Stimulated activated CD4-positive, alpha-beta T cell treated with anti-CD3 and anti-CD28 coated beads, Interleukin-1b, Interleukin-23, amount 100 ng/mL, for 48 hours (primary cell): ENCODE measurements around the gene SMIM3.
"Not testable (repeated sequence)": the region's sequence is repeated elsewhere in the genome, so short reads cannot be mapped to it uniquely, and the experiment has no call there.

Experiments
- DNase-seq: peaks from one replicate; pipeline ENCODE4 v3.0.0-alpha.2; 2020

SMIM3 gene

DNA sequence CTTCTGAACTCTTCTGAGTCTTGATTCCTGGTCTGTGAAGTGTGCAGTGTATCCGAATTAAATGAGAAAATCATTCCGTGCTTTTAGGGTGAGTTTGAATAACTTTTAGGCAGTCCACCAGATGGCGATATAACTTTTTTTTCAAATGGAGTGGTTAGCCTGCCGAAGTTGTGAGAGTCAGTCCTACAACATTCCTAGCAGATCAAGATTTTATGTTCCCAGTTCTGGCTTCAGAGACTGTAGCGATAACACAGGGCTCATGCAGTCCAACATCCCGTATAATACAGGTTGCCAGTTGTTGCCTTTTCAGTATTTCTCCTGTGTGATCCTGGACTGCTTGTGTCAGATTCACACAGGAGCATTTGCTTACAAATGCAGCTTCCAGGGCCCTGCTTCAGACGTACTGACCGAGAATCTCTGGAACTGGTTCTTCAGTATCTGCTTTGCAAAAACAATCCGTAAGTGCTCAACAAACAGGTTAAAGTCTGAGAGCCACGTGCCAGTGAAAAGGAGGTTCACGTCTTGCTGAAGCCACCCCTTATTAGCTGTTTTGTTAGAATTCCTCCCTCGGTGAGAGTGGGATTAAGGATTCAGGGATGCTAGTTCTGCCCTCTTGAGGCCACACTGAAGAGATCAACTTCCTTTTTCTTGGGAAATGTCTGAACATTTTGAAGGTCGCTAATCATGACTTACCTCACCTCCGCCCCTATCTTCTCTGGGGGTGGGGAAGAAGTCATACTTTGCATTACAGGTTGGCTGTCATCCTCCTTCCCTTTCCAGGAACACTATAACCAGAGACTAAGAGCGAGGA is 22.8 kb downstream of the SMIM3 start:
- no peak for DNase-seq

DNA sequence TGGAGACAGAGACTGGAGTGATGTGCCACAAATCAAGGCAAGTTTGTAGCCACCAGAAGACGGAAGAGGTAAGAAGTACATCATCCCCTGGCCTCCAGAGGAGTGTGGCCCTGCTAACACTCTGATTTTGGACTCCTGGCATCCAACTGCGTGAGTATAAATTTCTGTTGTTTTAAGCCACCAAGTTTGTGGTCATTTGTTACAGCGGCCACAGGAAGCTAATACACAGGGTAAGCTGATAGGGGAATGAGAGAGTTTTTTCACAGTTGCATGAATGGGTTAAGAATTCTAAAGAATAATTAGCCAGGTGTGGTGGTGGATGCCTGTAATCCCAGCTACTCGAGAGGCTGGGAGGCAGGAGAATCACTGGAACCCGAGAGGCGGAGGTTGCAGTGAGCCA is 25.8 kb downstream of the SMIM3 start:
- DNase-seq: no peak

DNA sequence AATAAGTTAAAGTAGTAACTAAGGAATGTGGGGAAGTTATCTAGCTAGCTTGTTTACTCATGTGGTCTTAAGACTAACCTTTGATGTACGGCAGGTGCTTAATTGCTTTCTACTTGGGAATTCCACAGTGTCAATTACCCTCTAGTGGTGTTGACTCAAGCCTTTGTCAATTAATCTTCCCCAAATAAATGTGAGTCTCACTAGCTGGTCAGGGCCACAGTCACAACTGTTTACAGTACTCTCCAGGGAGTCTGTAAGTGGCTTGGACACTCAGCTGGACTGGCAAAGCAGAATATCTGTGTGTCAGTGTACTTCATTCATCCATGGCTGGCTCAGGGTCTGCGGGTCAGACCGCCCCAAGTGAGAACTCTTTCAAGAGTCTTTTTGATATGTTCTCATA is 30.8 kb downstream of the SMIM3 start:
- DNase-seq: no peak

DNA sequence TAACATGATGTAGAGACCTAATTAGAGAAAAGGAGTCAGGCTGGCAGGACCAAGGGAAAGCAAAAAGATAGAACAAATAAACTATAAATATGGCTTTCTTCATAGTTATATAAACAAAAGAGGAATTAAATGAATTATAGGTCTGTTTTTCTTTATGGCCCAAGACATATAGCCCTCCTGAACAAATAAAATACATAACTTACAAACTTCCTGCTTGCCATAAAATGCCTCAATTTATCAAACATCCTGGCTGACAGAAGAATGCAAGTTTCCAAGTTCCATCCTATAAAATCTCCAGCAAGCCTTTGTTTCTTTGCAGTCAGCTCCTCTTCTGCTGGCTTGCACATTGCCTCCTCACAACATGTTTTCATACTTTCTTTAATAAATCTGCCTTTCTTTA is 36.5 kb downstream of the SMIM3 start:
- DNase-seq: no peak

DNA sequence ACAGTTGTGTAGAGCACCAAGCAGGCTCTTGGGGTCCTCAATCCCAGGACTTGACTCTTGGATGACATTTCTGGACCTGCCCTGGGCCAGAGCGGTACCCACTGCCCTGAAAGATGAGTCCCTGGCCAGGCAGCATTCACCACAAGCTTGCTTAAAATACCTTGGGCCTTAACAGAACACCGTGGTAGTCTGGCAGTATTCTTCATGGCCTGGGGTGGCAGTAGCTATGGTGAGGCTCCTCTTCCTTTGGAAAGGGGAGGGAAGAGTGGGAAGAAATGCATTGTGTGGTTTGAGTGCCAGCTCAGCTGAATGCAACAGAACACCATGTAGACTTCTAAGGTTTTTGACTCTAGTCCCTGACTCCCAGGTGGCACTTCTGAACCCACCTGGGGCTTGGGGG is 38.4 kb downstream of the SMIM3 start:
- DNase-seq: no peak

DNA sequence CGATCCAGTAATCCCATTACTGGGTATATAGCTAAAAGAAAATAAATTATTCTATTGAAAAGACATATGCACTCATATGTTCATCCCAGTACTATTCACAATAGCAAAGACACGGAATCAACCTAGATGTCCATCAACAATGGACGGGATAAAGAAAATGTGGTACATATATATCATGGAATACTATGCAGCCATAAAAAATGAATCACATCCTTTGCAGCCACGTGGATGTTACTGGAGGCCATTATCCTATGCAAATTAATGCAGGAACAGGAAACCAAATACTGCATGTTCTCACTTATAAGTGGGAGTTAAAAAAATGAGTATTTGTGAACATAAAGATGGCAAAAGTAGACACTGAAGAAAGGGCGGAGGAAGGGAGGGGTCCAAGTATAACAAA is 51.2 kb downstream of the SMIM3 start:
- no peak for DNase-seq

DNA sequence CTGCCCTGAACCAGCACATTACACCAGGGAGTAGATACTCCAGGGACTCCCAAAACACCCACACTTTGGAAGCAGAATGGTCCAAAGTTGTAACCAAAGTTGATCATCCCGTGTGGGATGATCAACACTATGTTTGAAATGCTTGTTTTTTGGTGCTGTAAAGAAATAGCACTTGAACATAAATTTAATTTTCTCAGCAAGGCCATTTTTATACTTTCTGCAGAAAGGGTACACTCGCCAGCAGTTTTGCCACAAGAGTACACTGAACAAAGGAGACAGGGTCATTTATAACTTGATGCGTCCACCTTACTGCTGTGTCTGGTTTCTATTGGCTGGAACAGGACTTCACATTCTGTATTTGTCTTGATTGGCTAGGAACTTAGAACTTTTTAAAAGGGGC is 53.3 kb downstream of the SMIM3 start:
- not testable (repeated sequence) for DNase-seq

DNA sequence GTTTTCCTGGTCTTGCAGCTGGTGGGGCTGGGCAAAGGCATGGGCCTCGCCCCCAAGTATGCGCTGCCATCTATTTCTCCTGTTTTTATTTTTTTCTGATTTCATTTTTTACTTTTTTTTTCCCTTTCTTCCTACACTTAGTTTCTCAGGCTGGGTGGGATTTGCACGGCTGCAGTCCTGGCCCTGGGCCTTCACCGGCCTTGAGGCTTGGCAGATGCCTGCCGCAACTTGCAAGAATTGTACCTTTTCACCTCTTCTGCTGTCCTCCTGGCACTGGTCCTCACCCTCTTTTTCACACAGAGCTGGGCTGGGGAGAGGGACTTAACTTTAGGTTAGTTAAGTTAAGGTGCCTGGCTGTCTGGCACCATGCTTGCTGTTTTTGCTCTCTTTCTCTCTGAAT is 57.5 kb downstream of the SMIM3 start:
- DNase-seq: no peak

DNA sequence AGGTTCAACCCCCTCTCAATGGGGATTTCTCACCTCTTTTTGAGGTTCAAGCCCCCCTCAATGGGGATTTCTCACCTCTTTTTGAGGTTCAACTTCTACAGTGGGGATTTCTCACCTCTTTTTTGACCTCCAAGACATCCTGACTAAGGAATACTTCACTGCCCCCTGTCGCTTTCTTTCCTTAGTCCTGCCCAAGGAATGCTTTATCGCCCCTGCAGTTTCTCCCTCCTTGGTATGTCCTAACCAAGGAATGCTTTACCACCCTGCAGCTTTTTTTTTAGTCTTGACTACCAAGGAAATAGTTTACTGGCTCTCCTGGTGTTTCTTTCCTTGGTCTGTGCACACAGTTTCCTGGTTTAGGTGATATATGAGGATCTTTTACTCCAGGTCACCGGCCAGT is 58.1 kb downstream of the SMIM3 start:
- no peak for DNase-seq

DNA sequence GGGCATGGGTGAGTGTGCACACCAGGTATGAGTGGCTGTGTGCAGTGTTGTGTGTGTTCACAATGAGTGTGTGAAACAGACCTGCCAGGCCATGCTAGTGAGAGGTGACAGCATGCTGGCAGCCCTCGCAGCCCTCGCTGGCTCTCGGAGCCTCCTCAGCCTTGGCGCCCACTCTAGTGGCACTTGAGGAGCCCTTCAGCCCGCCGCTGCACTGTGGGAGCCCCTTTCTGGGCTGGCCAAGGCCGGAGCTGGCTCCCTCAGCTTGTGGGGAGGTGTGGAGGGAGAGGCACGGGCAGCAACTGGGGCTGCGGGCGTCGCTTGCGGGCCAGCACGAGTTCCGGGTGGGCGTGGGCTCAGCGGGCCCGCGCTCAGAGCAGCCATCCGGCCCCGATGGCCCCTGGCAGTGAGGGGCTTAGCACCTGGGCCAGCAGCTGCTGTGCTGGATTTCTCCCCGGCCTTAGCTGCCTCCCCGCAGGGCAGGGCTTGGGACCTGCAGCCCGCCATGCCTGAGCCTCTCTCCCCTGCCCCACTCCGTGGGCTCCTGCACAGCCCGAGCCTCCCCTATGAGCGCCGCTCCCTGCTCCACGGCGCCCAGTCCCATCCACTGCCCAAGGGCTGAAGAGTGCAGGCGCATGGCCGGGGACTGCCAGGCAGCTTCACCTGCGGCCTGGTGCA is 66.8 kb downstream of the SMIM3 start:
- not testable (repeated sequence) for DNase-seq

DNA sequence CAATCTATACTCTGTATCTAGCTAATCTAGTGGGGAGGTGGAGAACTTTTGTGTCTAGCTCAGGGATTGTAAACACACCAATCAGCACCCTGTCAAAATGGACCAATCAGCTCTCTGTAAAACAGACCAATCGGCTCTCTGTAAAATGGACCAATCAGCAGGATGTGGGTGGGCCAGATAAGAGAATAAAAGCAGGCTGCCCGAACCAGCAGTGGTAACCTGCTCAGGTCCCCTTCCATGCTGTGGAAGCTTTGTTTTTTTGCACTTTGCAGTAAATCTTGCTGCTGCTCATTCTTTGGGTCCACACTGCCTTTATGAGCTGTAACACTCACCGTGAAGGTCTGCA is 67.7 kb downstream of the SMIM3 start, which contains the start of gene IRGM:
TSS of gene IRGM (plus strand) at position 214 of the 346 bp plus-strand sequence. CDS start 1,603 bp downstream, outside the sequence.
- peak; percentile 41 for DNase-seq
